Thoracic aorta (tissue), 2 donors: ENCODE data around the gene LRRC47. TPM values are rescaled to one million over a fixed set of nuclear protein-coding genes. Genes with fewer than 3 reads are reported as not detected.

Experiments
- ATAC-seq: fragments of 150-250 bp; one replicate; pipeline ENCODE4 v1.8.0; 2017; ENCODE audit warnings: low read depth; ENCODE audit not compliant: insufficient number of reproducible peaks, low FRiP score
- DNase-seq: peaks from one replicate; pipeline ENCODE4 v3.0.0-alpha.2; 2020; ENCODE audit warnings: low spot score
- H3K27ac ChIP-seq, 2 donors: fragments of 200-600 bp; sonication (generic); 1 replicate in 1 of 2; 2 replicates in 1 of 2; pipeline ENCODE4 v1.5.1; 2016; ENCODE audit warnings: mild to moderate bottlenecking in 2 of 2, moderate library complexity in 2 of 2
- H3K27me3 ChIP-seq: fragments of 200-600 bp; sonication (generic); replicated peaks from 2 replicates; pipeline ENCODE4 v1.6.0; 2016; ENCODE audit warnings: mild to moderate bottlenecking; ENCODE audit not compliant: insufficient read depth
- H3K36me3 ChIP-seq: fragments of 200-600 bp; sonication (generic); one replicate; pipeline ENCODE4 v1.5.1; 2016
- H3K4me1 ChIP-seq, 2 donors: fragments of 200-600 bp; sonication (generic); 1 replicate in 1 of 2; 2 replicates in 1 of 2; pipeline versions ENCODE4 v1.5.1 to v1.6.0; 2016; ENCODE audit warnings: low read depth in 2 of 2, mild to moderate bottlenecking in 1 of 2; ENCODE audit not compliant: control insufficient read depth in 1 of 2
- H3K4me3 ChIP-seq: fragments of 200-600 bp; sonication (generic); 2 replicates; pipeline ENCODE4 v1.5.1; 2016; ENCODE audit warnings: mild to moderate bottlenecking
- H3K9me3 ChIP-seq: fragments of 200-600 bp; sonication (generic); 2 replicates; pipeline ENCODE4 v1.5.1; 2016
- CTCF ChIP-seq: fragments of 200-600 bp; sonication (generic); IDR thresholded peaks from one replicate; pipeline ENCODE4 v1.5.1; 2019; ENCODE audit warnings: antibody characterized with exemption
- total RNA-seq, 2 donors: library from RNA; depleted of rRNA; stranded (reverse); fragments of >200 nt; gene quantifications; one replicate each; pipeline versions ENCODE4 v1.1.0 to v1.2.3, GENCODE V29; 2016

LRRC47 gene
- total RNA-seq, 2 donors from 2014 or later, result 36.0 to 38.2 TPM

GRCh38 chr1:3735027-3735681, 61.1 kb downstream of the LRRC47 start:
- Histone ChIP-seq H3K4me1 (no peaks in the 10 kb centered on the region), H3K27me3 (no peaks in the 10 kb centered on the region), H3K9me3 (no peaks in the 10 kb centered on the region), H3K36me3 (peaks cover 10% of the 10 kb centered on the region), H3K27ac (no peak overlapping the region), H3K4me3 (no peak overlapping the region)
- ATAC-seq (no peak), DNase-seq (no peak)
- no peak for TF ChIP-seq CTCF

- no peaks in the 10 kb centered on the region for H3K27me3 ChIP-seq
These were observed 61.7 kb downstream of the LRRC47 start for GRCh38 chr1:3734602-3735001.

GRCh38 chr1:3733883-3734589, 62.3 kb downstream of the LRRC47 start:
- TF ChIP-seq CTCF, result no peak
- DNase-seq, result no peak
- H3K27me3 ChIP-seq, result no peaks in the 10 kb centered on the region
- peaks cover 6% of the 10 kb centered on the region for H3K36me3 ChIP-seq
- H3K27ac ChIP-seq, result no peak overlapping the region
- no peak for ATAC-seq
- H3K9me3 ChIP-seq, result no peaks in the 10 kb centered on the region
- no peaks in the 10 kb centered on the region for H3K4me1 ChIP-seq
- H3K4me3 ChIP-seq, result no peak overlapping the region

More at GRCh38 chr1:3734602-3735001, 61.7 kb downstream of the LRRC47 start:
- no peaks in the 10 kb centered on the region for H3K4me1 ChIP-seq
- peaks cover 6% of the 10 kb centered on the region for H3K36me3 ChIP-seq
- no peak overlapping the region for H3K4me3 ChIP-seq
- ATAC-seq (no peak), DNase-seq (no peak)
- no peak overlapping the region for H3K27ac ChIP-seq
- TF ChIP-seq CTCF, result no peak
- H3K9me3 ChIP-seq, result no peaks in the 10 kb centered on the region

GRCh38 chr1:3733094-3733882, 63.0 kb downstream of the LRRC47 start:
- no peak for ATAC-seq
- Histone ChIP-seq H3K27me3 (no peaks in the 10 kb centered on the region), H3K36me3 (peaks cover 3% of the 10 kb centered on the region), H3K4me1 (no peaks in the 10 kb centered on the region), H3K9me3 (no peaks in the 10 kb centered on the region), H3K27ac (no peak overlapping the region), H3K4me3 (no peak overlapping the region)
- no peak for DNase-seq
- TF ChIP-seq CTCF, result no peak

GRCh38 chr1:3732434-3733093, 63.7 kb downstream of the LRRC47 start:
- Histone ChIP-seq H3K27ac (no peak overlapping the region), H3K9me3 (no peaks in the 10 kb centered on the region), H3K36me3 (no peaks in the 10 kb centered on the region), H3K4me3 (no peak overlapping the region), H3K27me3 (no peaks in the 10 kb centered on the region), H3K4me1 (no peaks in the 10 kb centered on the region)
- DNase-seq (no peak), ATAC-seq (no peak)
- TF ChIP-seq CTCF, result no peak
